ENCODE measurements around the gene TGM6. TPM values are rescaled to one million over a fixed set of nuclear protein-coding genes. Genes with fewer than 3 reads are reported as not detected.

TGM6 gene
- total RNA-seq, 1 experiment from 2014 or later: not detected

- H4K20me1 ChIP-seq (ENCODE audit: control insufficient read depth, insufficient read depth, insufficient read length): no peaks in the 10 kb centered on the region
These were observed 81.8 kb downstream of the TGM6 start for GRCh38 chr20:2462484-2462883.

More at GRCh38 chr20:2462484-2462883, 81.8 kb downstream of the TGM6 start:
- Histone ChIP-seq H3K79me1 (ENCODE audit: insufficient read depth, low read depth, low read length, poor library complexity, severe bottlenecking) (peaks cover 10% of the 10 kb centered on the region), H2BK5ac (ENCODE audit: insufficient read length, low read length) (no peak overlapping the region), H2AFZ (ENCODE audit: low read length) (no peak overlapping the region), H3K9me3 (ENCODE audit: control insufficient read depth, low read depth, low read length) (no peaks in the 10 kb centered on the region), H2BK15ac (ENCODE audit: low read depth, low read length) (no peak overlapping the region), H4K8ac (replicated peaks; ENCODE audit: insufficient read length, low read depth, low read length) (no peak overlapping the region), H3K18ac (ENCODE audit: insufficient read length, low read depth, low read length) (no peak overlapping the region), H3K79me2 (ENCODE audit: insufficient read depth, low read length) (peaks cover 9% of the 10 kb centered on the region), H4K5ac (ENCODE audit: insufficient read length, low read depth, low read length) (no peak overlapping the region), H3K4me1 (ENCODE audit: insufficient read depth, low read length) (no peaks in the 10 kb centered on the region), H3K4ac (ENCODE audit: low read depth, low read length) (no peak overlapping the region), H3K14ac (ENCODE audit: insufficient read depth, low read length) (no peak overlapping the region), H3K56ac (ENCODE audit: insufficient read length, low read depth, low read length) (no peak overlapping the region), H2BK12ac (ENCODE audit: insufficient read length, low read depth, low read length) (no peak overlapping the region), H3K27ac (ENCODE audit: insufficient read length, low read depth, low read length) (no peak overlapping the region), H2BK20ac (ENCODE audit: low read depth, low read length, poor library complexity, severe bottlenecking) (no peak overlapping the region), H3K23me2 (ENCODE audit: insufficient read length, low read depth, low read length, poor library complexity, severe bottlenecking) (no peaks in the 10 kb centered on the region), H3K23ac (ENCODE audit: insufficient read length, low read depth, low read length) (no peak overlapping the region), H3T11ph (ENCODE audit: low read length) (no peak overlapping the region), H3K4me2 (ENCODE audit: insufficient read depth, insufficient read length, low read length) (no peak overlapping the region), H4K91ac (ENCODE audit: insufficient read length, low read depth, low read length) (no peak overlapping the region), H2AK5ac (ENCODE audit: insufficient read length, low read length) (no peak overlapping the region), H3K9ac (ENCODE audit: extremely low read depth, insufficient read length, low read length) (no peak overlapping the region), H2BK120ac (ENCODE audit: low read depth, low read length, poor library complexity, severe bottlenecking) (no peak overlapping the region), H3K27me3 (ENCODE audit: insufficient read depth, low read length) (no peaks in the 10 kb centered on the region)
- Mint-ChIP-seq H3K27ac (no peak overlapping the region), H3K27me3 (ENCODE audit: low read depth) (peaks cover 1% of the 10 kb centered on the region; the same call in 1 of the 2 replicates), H3K4me3 (no peak overlapping the region), H3K4me1 (peaks cover 0 to 2% of the 10 kb centered on the region in 2 experiments; a peak in 3 of 4 replicates), H3K9me3 (no peaks in the 10 kb centered on the region), H3K36me3 (ENCODE audit: insufficient read depth in 1 of 3, low read depth in 3 of 3) (peaks cover 71 to 89% (median 84%) of the 10 kb centered on the region in 3 experiments)
- no peak for DNase-seq
- whole genome bisulfite sequencing (ENCODE audit: extremely low coverage, insufficient read length, low lambda C conversion rate): no CpG with 5 or more reads among the region's 3 CpGs
- TF ChIP-seq CTCF (conservative IDR thresholded peaks at IDR 0.05): no peak

All from H9 (cell line).